RKO (cell line): ENCODE results near the gene HRCT1.
A peak's percentile ranks its signal among the peaks of the same experiment; 100 is the strongest.
"Not testable (repeated sequence)": the region's sequence is repeated elsewhere in the genome, so short reads cannot be mapped to it uniquely, and the experiment has no call there.

Experiments used
- DNase-seq: peaks from one replicate; pipeline ENCODE4 v3.0.0-alpha.2; 2016; ENCODE audit warnings: low spot score

HRCT1 gene

DNA sequence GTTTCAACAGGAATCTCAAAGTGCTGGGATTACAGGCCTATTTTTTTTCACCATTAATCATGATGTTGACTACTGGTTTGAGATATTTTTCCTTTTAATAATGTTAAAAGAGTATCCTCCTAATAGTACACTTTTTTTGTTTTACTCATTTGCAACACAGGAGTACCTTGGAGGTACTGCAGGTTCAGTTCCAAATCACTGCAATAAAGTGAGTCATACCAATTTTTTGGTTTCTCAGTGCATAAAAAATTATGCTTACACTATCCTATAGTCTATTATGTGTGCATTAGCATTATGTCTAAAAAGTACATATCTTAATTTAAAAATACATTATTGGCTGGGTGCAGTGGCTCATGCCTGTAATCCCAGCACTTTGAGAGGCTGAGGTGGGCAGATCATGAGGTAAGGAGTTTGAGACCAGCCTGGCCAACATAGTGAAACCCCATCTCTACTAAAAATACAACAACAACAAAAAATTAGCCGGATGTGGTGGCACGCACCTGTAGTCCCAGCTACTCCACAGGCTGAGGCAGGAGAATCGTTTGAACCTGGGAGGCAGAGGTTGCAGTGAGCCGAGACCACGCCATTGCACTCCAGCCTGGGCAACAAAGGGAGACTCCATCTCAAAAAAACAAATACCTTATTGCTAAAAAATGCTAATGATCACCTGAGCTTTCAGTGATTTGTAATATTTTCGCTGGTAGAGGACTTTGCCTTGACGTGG lies 8.5 kb upstream of the HRCT1 start:
- DNase-seq: not testable (repeated sequence)

DNA sequence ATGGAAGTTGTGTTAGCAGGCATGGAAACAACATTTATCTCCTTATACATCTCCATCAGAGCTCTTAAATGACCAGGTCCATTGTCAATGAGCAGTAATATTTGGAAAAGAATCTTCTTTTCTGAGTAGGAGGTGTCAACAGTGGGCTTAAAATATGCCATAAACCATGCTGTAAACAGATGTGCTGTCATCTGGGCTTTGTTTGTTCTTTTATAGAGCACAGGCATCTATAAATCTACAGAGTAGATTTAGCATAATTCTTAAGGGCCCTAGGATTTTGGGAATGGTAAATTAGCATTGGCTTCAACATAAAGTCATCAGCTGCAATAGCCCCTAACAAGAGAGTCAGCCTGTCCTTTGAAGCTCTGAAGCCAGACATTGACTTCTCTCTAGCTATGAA lies 7.7 kb upstream of the HRCT1 start:
- no peak for DNase-seq

DNA sequence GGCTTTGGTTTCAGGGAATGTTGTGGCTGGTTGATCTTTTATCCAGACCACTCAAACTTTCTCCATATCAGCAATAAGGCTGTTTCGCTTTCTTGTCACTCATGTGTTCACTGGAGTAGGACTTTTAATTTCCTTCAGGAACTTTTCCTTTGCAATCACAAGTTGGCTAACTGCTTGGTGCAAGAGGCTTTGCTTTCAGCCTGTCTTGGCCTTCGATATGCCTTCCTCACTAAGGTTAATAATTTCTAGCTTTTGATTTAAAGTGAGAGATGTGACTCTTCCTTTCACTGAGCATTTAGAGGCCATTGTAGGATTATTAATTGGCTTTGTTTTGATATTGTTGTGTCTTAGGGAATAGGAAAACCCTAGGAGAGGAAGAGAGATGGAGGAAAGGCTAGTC lies 7.0 kb upstream of the HRCT1 start:
- DNase-seq: no peak

GRCh38 chr9:35903049-35903448 lies 3.0 kb upstream of the HRCT1 start:
- DNase-seq: peak; percentile 71

GRCh38 chr9:35904338-35904737 lies 1.7 kb upstream of the HRCT1 start:
- DNase-seq: no peak

- DNase-seq: no peak
Measured at GRCh38 chr9:35905051-35905781, 786 bp upstream of the HRCT1 start.

DNA sequence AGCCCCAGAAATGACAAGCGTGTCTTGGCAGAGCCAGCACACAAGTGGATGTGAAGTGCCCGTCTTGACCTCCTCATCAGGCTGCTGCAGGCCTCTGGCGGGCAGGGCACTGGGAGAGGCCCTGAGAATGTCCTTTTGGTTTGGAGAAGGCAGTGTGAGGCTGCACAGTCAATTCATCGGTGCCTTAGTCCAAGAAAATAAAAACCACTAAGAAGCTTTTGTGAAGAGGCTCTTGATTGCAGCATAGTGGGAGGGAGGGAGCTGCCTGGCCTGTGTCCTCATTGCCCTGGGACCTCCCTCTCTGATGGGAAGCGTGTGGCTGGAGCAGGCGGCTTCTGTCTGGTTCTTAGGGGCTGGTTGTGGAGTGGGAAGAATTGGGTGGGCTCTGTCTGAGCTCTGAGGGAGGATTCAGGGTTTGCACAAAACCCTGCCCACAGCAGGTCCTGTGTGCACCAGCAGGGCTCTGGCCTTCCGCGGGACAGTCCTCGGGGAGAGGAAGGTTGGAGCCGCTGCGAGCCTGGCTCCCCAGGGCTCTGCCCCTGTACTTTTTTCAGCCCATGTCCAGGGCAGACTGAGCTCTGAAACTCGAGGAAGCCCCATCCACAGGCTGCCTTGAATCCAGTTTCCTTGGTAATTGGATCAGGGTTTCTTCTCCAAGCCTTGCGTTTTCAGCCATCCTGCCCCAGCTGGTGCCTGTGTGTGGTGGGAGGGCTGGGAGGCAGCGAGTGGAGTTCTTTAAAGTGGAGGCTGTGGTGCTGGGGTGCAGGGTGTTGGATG lies 1.1 kb downstream of the HRCT1 start:
- DNase-seq: no peak

- peak; percentile 37 for DNase-seq
Measured at GRCh38 chr9:35907711-35908503, 1.9 kb downstream of the HRCT1 start.

- DNase-seq: no peak
Measured at GRCh38 chr9:35908504-35909125, 2.6 kb downstream of the HRCT1 start.

DNA sequence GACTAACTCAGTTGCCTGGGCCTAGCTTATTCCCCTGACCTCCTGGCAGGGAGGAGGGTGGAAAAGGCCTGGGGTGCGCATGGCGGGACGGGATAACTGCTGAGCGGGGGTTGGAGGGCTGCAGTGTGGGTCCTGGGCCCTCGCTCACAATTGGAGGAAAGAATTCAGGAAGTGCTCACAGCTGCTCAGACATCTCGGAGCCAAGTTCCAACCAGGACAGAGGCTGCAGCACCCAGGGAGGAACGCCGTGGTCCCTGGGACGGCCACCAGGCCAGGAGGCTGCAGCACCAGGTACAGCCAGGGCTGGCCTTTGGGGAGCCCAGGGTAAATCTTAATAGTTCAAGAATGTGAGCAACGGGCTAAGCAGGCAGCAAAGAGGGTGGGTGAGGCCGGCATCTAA lies 3.3 kb downstream of the HRCT1 start, which contains the start of gene SPAAR:
Gene SPAAR (plus strand): TSS at position 217 of the 400 bp plus-strand sequence. CDS start 974 bp downstream, outside the sequence.
- DNase-seq: no peak

DNA sequence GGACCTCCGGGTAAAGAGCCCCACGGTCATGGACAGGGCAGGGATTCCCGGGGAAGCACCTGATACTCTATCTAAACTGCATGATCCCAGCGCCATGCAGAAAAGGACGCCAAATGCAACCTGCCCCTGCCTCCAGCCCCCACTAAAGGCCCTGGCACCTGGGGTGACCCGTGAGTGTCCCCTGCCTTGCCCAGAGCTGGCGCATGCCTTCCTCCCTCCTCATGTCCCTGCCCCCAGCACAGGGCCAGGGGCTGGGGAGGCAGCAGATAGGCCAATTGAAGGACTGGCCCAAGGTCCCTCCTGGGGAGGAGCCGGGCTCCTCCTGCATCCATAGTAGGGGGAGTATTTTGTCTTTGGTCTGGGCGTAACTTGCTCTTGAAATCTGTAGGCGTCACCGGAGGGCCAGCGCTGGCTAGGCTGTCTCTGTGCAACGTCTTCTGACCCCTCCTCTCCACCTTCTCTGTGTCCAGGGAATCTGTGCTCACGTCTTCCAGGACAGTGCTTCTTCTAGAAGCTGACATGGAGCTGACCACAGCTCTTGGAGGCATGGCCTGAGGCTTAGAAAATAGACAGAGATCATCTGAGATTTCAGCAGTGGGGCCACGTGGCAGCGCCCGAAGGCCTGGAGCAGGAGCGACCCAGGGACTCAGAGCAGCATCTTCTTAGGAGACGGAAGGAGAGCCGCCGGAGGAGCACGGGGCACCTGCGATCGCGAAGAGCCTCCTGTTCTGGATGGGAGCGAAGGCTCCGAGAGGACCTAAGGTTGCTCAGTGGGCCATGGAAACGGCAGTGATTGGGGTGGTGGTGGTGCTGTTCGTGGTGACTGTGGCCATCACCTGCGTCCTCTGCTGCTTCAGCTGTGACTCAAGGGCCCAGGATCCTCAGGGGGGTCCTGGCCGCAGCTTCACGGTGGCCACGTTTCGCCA lies 3.9 kb downstream of the HRCT1 start:
- DNase-seq: no peak

- peak; percentile 42 for DNase-seq
Measured at GRCh38 chr9:35910613-35911359, 4.8 kb downstream of the HRCT1 start.

DNA sequence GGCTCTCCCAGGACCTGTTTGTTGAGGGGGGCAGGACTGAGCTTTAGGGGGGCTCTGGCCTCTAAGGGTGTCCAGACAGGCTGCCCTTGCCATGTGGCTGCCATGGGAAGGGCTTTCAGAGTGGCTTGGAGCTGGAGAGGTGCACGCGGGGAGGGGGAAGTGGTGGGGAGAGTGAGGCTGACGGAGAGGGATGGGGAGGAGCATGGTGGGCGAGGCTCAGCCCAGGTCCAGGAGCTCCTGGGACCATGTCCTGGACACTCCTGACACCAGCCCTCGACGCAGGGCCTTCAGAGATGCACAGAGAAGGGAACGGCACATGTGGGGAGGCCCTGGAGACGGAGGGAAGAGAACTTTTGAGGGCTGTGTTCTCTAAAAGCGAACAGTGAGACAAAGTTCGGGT lies 5.7 kb downstream of the HRCT1 start:
- no peak for DNase-seq

DNA sequence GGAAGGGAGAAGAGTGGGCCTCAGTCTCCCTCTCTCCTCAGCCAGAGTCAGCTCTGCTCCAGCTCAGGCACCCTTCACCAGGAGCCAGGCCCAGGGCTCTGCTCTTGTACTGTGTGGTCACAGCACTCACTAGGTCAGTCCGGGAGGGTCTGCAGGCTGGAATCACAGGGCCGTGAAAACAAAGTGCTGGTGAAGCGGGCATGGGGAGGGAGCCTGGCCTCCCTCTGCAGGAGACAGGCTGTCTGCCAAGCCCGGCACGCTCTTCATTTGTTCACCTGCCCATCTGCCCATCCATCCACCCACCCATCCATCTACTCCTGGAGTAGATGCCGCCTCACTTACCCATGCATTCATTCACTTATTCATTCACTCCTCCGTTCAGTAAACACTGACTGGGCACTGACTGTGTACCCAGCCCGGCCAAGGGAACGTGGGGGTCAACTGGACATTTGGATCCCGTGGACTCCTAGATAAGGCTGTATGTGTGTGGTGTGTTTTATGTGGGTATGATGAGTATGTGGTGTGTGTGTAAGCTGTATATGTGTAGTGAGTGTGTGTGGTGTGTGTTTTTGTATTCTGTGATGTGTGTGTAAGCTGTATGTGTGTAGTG lies 6.9 kb downstream of the HRCT1 start:
- DNase-seq: no peak

- DNase-seq: not testable (repeated sequence)
Measured at GRCh38 chr9:35913429-35913828, 7.4 kb downstream of the HRCT1 start.

DNA sequence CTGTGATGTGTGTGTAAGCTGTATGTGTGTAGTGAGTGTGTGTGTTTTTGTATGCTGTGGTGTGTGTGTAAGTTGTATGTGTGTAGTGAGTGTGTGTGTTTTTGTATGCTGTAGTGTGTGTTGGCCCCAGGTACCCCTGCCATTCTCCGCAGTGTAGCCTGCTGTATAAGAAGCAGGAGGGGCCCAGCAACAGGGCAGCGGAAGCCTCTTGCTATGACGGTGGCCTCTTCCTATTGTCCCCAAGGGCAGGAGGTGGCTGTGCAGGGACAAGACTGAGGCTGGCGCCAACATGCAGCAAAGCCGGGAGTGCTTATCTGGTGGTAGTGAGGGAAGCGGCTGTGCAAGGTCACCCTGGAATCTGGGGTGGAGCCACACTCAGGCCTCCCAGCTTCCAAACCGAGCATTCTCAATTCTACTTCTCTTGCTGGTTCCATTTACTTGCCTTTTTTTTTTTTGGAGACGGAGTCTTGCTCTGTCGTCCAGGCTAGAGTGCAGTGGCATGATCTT lies 8.4 kb downstream of the HRCT1 start:
- DNase-seq: peak; percentile 36

DNA sequence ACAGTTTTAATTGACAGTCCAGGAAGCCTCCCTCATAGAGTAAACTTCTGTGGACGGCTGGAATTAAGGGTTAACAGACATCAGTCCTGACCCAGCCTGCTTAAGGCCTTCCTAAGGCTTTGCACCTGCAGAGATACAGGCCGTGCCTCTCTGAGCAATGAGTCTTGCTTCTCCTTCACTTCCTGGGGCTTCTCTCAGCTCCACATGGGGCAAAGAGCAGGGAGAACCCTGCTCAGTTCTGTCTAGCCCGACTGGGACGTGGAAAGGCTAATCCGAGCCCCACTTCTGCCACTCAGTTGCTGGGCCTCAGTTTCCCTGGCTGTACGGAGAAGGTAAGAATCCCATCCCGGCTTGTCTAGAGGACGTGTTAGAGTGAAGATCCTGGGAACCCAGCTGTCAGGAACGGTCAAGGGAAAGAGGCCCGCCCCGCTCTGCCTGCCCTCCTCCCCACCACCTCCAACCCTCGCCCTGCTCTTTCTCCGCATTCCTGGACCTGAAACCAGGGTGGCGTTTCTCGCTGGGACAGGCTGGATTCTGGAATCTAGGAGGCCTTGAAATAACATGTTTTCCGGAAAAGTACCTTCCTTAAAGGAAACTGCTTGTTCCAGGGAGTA lies 9.8 kb downstream of the HRCT1 start:
- no peak for DNase-seq

DNA sequence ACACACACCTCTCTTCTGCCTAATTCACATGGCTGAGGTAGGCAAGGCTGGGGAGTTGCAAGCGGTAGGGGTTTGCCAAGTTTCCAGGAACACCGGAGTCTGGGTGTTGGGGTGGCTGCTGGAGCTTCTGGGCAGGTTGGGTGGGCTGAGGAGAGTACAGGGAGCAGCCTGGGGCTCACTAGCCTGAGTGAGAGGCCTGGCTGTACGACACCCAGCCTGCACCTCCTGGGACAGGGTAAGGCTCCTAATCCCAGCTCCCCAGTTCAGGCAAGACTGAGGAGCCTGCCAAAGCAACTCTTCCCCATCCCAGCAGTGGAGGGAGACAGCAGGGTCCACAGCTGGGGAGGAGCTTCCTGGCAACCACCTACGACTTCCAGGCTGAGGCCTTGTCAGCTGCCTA lies 11.3 kb downstream of the HRCT1 start:
- no peak for DNase-seq

DNA sequence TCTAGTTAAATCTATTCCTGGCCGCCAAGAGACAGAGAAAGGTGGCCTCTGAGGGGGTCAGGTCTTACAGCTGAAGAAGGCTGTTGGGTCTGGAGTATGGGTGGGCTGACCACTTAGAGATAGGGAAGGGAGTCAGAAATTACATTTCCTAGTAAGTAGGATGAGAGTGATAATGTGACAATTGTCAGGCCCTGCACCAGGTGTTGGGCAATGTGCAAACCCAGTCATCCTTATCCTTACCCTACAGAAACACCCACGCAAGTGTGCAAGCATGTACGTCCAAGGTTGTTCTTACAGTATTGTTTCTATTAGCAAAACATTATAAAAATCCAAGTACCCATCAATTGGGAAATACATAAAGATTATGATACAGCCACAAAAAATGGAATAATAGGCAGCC lies 12.8 kb downstream of the HRCT1 start:
- no peak for DNase-seq
